Ovary (tissue), 9 donors: ENCODE results near the gene COL8A2. TPM values are rescaled to one million over a fixed set of nuclear protein-coding genes. Genes with fewer than 3 reads are reported as not detected.

Source experiments
- DNase-seq, 5 donors: peaks; one replicate each; pipeline ENCODE4 v3.0.0-alpha.2; 2019 to 2020
- H3K27ac ChIP-seq, 2 donors: fragments of 200-600 bp; one replicate each; pipeline versions ENCODE4 v1.5.1 to v1.8.0; 2019 to 2022
- H3K27me3 ChIP-seq: fragments of 200-600 bp; one replicate; pipeline ENCODE4 v1.8.0; 2022
- H3K36me3 ChIP-seq: fragments of 200-600 bp; sonication (generic); one replicate; pipeline ENCODE4 v1.5.1; 2019
- H3K4me1 ChIP-seq: one replicate; pipeline ENCODE4 v1.8.1; 2013; ENCODE audit warnings: mild to moderate bottlenecking, moderate library complexity; ENCODE audit not compliant: insufficient read depth
- H3K4me3 ChIP-seq: fragments of 200-600 bp; sonication (generic); one replicate; pipeline ENCODE4 v1.5.1; 2017
- H3K9me3 ChIP-seq, 2 donors: fragments of 200-600 bp in 1 of 2; sonication (generic) in 1 of 2; one replicate each; pipeline versions ENCODE4 v1.5.1 to v1.8.1; 2013 to 2019; ENCODE audit warnings: mild to moderate bottlenecking in 1 of 2, moderate library complexity in 1 of 2
- CTCF ChIP-seq, 3 donors: fragments of 450-650 bp in 2 of 3; fragments of 200-600 bp in 1 of 3; IDR thresholded peaks; one replicate each; pipeline versions ENCODE4 v1.5.1 to v1.8.0; 2016 to 2022; ENCODE audit warnings: antibody characterized with exemption in 3 of 3, mild to moderate bottlenecking in 1 of 3
- EP300 ChIP-seq: sonication (generic); formaldehyde crosslinking; IDR thresholded peaks from one replicate; pipeline ENCODE4 v1.6.1; 2017; ENCODE audit warnings: antibody characterized with exemption
- POLR2A ChIP-seq: fragments of 450-650 bp; IDR thresholded peaks from one replicate; pipeline ENCODE4 v1.6.1; 2017; ENCODE audit warnings: antibody characterized with exemption, mild to moderate bottlenecking, moderate library complexity
- WGBS, 3 donors: extraction: QIAGEN DNeasy Blood & Tissue Kit in 1 of 3; methylation state at CpG; one replicate each; pipeline versions ENCODE4 v1.1.5 to v1.1.7; 2013 to 2017; 5-methylcytosine and 5-hydroxymethylcytosine counted together
- intact Hi-C, 4 donors: fragments of 100-400 bp; cut with DNase I; formaldehyde crosslinking; loops; one replicate each; pipeline versions ENCODE4 v1.11.0 to v1.15.1; 2022 to 2023
- polyA plus RNA-seq, 2 donors: library from polyadenylated mRNA; stranded (reverse); fragments of 200-250 nt in 1 of 2; fragments of 350-450 nt in 1 of 2; fragmentation: Illumina TruSeq in 1 of 2; extraction: RNeasy Lipid Tissue Mini Kit (QIAGEN cat#74804) in 1 of 2; gene quantifications; one replicate each; pipeline ENCODE4 v1.2.3, GENCODE V29; 2013 to 2014
- total RNA-seq, 7 donors: library from RNA; depleted of rRNA in 2 of 7; stranded (reverse); fragments of >200 nt in 2 of 7; fragmentation: NEBNext Ultra II Directional in 3 of 7; extraction: Animal tissue kit (Norgen Biotek cat#: 25700) in 3 of 7; gene quantifications; one replicate each; pipeline versions ENCODE4 v1.1.0 to v1.2.4, GENCODE V29; 2016 to 2023
- donor health status: DM: no; HTN: no; CAD: no; lungs with moderate emphysema.
- donor health status: DM: no; HTN: no; CAD: no.
- donor health status: Bipolar disorder and iron deficiency.
- donor health status: DM: yes; HTN: yes; CAD: no.
- donor health status: DM: no; HTN: no; CAD: no.
- donor health status: DM: yes; HTN: yes; CAD: no.

Gene COL8A2
- total and polyA plus RNA-seq, 9 donors, result 2.3 to 6.2 (median 4.1) TPM

GRCh38 chr1:36122062-36123030 is 2.7 kb downstream of the COL8A2 start:
- H3K9me3 ChIP-seq, result no peaks in the 10 kb centered on the region
- H3K36me3 ChIP-seq, result no peaks in the 10 kb centered on the region
- peaks cover 6% of the 10 kb centered on the region for H3K4me1 ChIP-seq
- intact Hi-C loops, result no loop called here
- no peak overlapping the region for H3K4me3 ChIP-seq
- no peak for TF ChIP-seq CTCF (IDR thresholded peaks at IDR 0.05)
- TF ChIP-seq EP300, result no peak
- TF ChIP-seq POLR2A, result no peak
- H3K27ac ChIP-seq, result no peak overlapping the region
- WGBS, 3 donors, result 86 to 92% (median 89%) methylated on average over 12 of the region's 12 CpGs
- DNase-seq, result no peak
- H3K27me3 ChIP-seq, result no peaks in the 10 kb centered on the region

- Histone ChIP-seq H3K27me3 (no peaks in the 10 kb centered on the region), H3K9me3 (no peaks in the 10 kb centered on the region), H3K4me3 (no peak overlapping the region), H3K4me1 (no peaks in the 10 kb centered on the region), H3K36me3 (no peaks in the 10 kb centered on the region), H3K27ac (no peak overlapping the region)
- DNase-seq, result no peak
- intact Hi-C loops, result no loop called here
- TF ChIP-seq CTCF (IDR thresholded peaks at IDR 0.05), result no peak
- no peak for TF ChIP-seq EP300
- TF ChIP-seq POLR2A, result no peak
- 27 to 37% (median 29%) methylated on average over 9 of the region's 9 CpGs for WGBS, 3 donors
Measured at GRCh38 chr1:36119456-36119855, 5.6 kb downstream of the COL8A2 start.

GRCh38 chr1:36118447-36119204 is 6.4 kb downstream of the COL8A2 start:
- intact Hi-C loops, result no loop called here
- TF ChIP-seq EP300 (no peak), CTCF (IDR thresholded peaks at IDR 0.05) (no peak), POLR2A (no peak)
- H3K27me3 ChIP-seq, result no peaks in the 10 kb centered on the region
- H3K27ac ChIP-seq, result no peak overlapping the region
- no peak for DNase-seq
- H3K9me3 ChIP-seq, result no peaks in the 10 kb centered on the region
- WGBS, 3 donors, result 55 to 61% (median 60%) methylated on average over 9 to 10 of the region's 10 CpGs
- H3K4me1 ChIP-seq, result no peaks in the 10 kb centered on the region
- H3K36me3 ChIP-seq, result no peaks in the 10 kb centered on the region
- no peak overlapping the region for H3K4me3 ChIP-seq

- Histone ChIP-seq H3K4me3 (no peak overlapping the region), H3K27me3 (no peaks in the 10 kb centered on the region), H3K9me3 (no peaks in the 10 kb centered on the region), H3K27ac (no peak overlapping the region), H3K36me3 (no peaks in the 10 kb centered on the region), H3K4me1 (no peaks in the 10 kb centered on the region)
- intact Hi-C loops, result no loop called here
- no peak for DNase-seq
- TF ChIP-seq CTCF (IDR thresholded peaks at IDR 0.05) (no peak), POLR2A (no peak), EP300 (no peak)
- WGBS, 3 donors, result 75 to 89% (median 87%) methylated on average over 5 of the region's 5 CpGs
Measured at GRCh38 chr1:36116901-36117300, 8.1 kb downstream of the COL8A2 start.
